Measurements from ENCODE around the gene SLC25A22. TPM values are rescaled to one million over a fixed set of nuclear protein-coding genes. Genes with fewer than 3 reads are reported as not detected.

The SLC25A22 gene
- total RNA-seq, 4 donors from 2014 or later: 5.2 to 14.5 (median 6.9) TPM

- H3K4me3 ChIP-seq: peak overlapping the region in 1 of 2 donors; percentile 99
- ATAC-seq: no peak
- WGBS, 2 donors (ENCODE audit: low coverage in 1 of 2): 80% methylated on average over 1 of the region's 14 CpGs; no CpG with 5 or more reads in 1 of the 2 donors
- no peak for TF ChIP-seq CTCF (IDR thresholded peaks at IDR 0.05)
- TF ChIP-seq POLR2AphosphoS5 (IDR thresholded peaks at IDR 0.05): no peak
- TF ChIP-seq POLR2A (IDR thresholded peaks at IDR 0.05): no peak
- no peak for TF ChIP-seq EP300 (IDR thresholded peaks at IDR 0.05)
- no peaks in the 10 kb centered on the region for H3K27me3 ChIP-seq
- H3K9me3 ChIP-seq: no peaks in the 10 kb centered on the region
- H3K36me3 ChIP-seq: peaks cover 0 to 37% of the 10 kb centered on the region in 2 donors
- peak overlapping the region in 3 of 4 donors; percentile 8 to 98 (median 95) for H3K27ac ChIP-seq
- peaks cover 0 to 43% (median 23%) of the 10 kb centered on the region in 3 donors for H3K4me1 ChIP-seq
Observed at GRCh38 chr11:811446-812245, 13.6 kb upstream of the SLC25A22 start.

DNA sequence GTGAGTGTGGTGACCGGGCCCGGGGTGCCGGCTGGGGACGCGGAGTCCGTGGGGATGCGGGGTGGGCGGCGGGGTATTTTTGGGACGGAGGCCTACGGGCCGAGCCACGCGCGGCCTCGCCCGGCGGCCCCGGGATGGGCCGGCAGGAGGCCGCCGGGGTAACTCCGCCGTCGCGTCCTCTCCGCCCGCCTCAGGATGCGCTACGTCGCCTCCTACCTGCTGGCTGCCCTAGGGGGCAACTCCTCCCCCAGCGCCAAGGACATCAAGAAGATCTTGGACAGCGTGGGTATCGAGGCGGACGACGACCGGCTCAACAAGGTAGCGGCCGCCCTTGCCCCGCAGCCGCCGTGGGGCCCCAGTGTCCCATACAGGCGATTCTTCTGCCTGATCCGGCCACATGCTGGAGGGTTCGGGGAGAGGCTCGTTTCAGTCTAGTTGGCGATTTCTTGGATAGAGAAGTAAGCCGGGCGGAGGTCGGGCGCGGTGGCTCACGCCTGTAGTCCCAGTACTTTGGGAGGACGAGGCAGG, 12.0 kb upstream of the SLC25A22 start:
- no peak for ATAC-seq
- 0% methylated on average over 2 of the region's 55 CpGs; no CpG with 5 or more reads in 1 of the 2 donors for WGBS, 2 donors (ENCODE audit: low coverage in 1 of 2)
- no peaks in the 10 kb centered on the region for H3K27me3 ChIP-seq
- peak in 3 of 4 experiments; percentile 25 to 41 (median 31) for TF ChIP-seq CTCF (IDR thresholded peaks at IDR 0.05)
- TF ChIP-seq POLR2AphosphoS5 (IDR thresholded peaks at IDR 0.05): no peak
- no peak for TF ChIP-seq EP300 (IDR thresholded peaks at IDR 0.05)
- no peak for TF ChIP-seq POLR2A (IDR thresholded peaks at IDR 0.05)
- H3K4me1 ChIP-seq: peaks cover 0 to 56% (median 27%) of the 10 kb centered on the region in 3 donors
- H3K4me3 ChIP-seq: peak overlapping the region; percentile 58 to 99
- peaks cover 0 to 37% of the 10 kb centered on the region in 2 donors for H3K36me3 ChIP-seq
- H3K27ac ChIP-seq: peak overlapping the region; percentile 72 to 98 (median 96)
- no peaks in the 10 kb centered on the region for H3K9me3 ChIP-seq

- peak within 1 kb of the TSS; percentile 72 to 98 (median 96) for H3K27ac ChIP-seq
- H3K9me3 ChIP-seq: no peaks in the 10 kb centered on the region
- H3K36me3 ChIP-seq: peaks cover 0 to 33% of the 10 kb centered on the region in 2 donors
- ATAC-seq: peak; percentile 95
- peak in 1 of 4 experiments; percentile 16 for TF ChIP-seq CTCF (IDR thresholded peaks at IDR 0.05)
- TF ChIP-seq POLR2A (IDR thresholded peaks at IDR 0.05): peak; percentile 80 to 91
- TF ChIP-seq EP300 (IDR thresholded peaks at IDR 0.05): no peak
- TF ChIP-seq POLR2AphosphoS5 (IDR thresholded peaks at IDR 0.05): peak; percentile 99
- WGBS, 2 donors (ENCODE audit: low coverage in 1 of 2): 0% methylated on average over 5 of the region's 81 CpGs; no CpG with 5 or more reads in 1 of the 2 donors
- peaks cover 0 to 62% (median 32%) of the 10 kb centered on the region in 3 donors for H3K4me1 ChIP-seq
- peak within 1 kb of the TSS; percentile 58 to 99 for H3K4me3 ChIP-seq
- no peaks in the 10 kb centered on the region for H3K27me3 ChIP-seq
Observed at GRCh38 chr11:809287-810039, 11.4 kb upstream of the SLC25A22 start, which contains the start of gene RPLP2. RPLP2 (plus strand) TSS chr11:809967; CDS start chr11:810235, 268 bp downstream.

- WGBS, 2 donors (ENCODE audit: low coverage in 1 of 2): 46 to 80% methylated on average over 1 to 17 of the region's 36 CpGs
- Histone ChIP-seq H3K4me1 (peaks cover 0 to 70% (median 38%) of the 10 kb centered on the region in 3 donors), H3K36me3 (peaks cover 0 to 28% of the 10 kb centered on the region in 2 donors), H3K9me3 (no peaks in the 10 kb centered on the region), H3K27ac (peak overlapping the region; percentile 72 to 98 (median 96)), H3K27me3 (no peaks in the 10 kb centered on the region), H3K4me3 (peak overlapping the region; percentile 58 to 99)
- no peak for ATAC-seq
- TF ChIP-seq EP300 (IDR thresholded peaks at IDR 0.05) (no peak), CTCF (IDR thresholded peaks at IDR 0.05) (no peak), POLR2A (IDR thresholded peaks at IDR 0.05) (no peak), POLR2AphosphoS5 (IDR thresholded peaks at IDR 0.05) (no peak)
Observed at GRCh38 chr11:808427-809286, 10.6 kb upstream of the SLC25A22 start.
